ENCODE data around the gene RAB4B.

Gene RAB4B

DNA sequence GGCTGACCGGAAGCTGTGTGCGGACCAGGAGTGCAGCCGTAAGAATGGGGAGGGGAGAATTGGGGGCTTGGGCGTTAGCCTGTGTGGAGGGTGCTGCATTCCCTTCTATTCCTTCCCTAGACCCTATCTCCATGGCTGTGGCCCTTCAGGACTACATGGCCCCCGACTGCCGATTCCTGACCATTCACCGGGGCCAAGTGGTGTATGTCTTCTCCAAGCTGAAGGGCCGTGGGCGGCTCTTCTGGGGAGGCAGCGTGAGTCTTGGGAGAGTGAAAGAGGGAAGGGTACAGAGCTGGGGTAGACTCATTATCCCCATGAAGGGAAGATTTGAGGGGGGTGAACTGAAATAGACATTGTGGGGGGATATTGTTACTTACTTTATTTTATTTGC is 2.4 kb upstream of the RAB4B start:
- no peak overlapping the region for H3K4me3 ChIP-seq (replicated peaks; ENCODE audit: low read depth, low read length)
- TF ChIP-seq, protein P1, sequence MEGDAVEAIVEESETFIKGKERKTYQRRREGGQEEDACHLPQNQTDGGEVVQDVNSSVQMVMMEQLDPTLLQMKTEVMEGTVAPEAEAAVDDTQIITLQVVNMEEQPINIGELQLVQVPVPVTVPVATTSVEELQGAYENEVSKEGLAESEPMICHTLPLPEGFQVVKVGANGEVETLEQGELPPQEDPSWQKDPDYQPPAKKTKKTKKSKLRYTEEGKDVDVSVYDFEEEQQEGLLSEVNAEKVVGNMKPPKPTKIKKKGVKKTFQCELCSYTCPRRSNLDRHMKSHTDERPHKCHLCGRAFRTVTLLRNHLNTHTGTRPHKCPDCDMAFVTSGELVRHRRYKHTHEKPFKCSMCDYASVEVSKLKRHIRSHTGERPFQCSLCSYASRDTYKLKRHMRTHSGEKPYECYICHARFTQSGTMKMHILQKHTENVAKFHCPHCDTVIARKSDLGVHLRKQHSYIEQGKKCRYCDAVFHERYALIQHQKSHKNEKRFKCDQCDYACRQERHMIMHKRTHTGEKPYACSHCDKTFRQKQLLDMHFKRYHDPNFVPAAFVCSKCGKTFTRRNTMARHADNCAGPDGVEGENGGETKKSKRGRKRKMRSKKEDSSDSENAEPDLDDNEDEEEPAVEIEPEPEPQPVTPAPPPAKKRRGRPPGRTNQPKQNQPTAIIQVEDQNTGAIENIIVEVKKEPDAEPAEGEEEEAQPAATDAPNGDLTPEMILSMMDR (IDR thresholded peaks at IDR 0.05; ENCODE audit: low read length, missing control alignments), result no peak
- no peak for DNase-seq (ENCODE audit: low read depth)

DNA sequence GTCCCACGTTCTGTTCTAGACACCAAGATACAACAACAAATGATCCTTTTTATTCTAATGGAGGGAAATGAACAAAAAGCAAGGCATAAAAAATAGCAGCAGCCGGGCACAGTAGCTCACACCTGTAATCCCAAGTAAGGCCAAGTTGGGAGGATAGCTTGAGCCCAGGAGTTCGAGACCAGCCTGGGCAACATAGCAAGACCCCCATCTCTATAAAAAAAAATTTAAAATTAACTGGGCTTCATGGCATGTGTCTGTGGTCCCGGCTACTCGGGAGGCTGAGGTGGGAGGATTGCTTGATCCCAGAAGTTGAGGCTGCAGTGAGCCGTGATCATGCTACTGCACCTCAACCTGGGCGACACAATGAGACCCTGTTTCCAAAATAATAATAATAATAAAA is 1.7 kb upstream of the RAB4B start:
- no peak overlapping the region for H3K4me3 ChIP-seq (replicated peaks; ENCODE audit: low read depth, low read length)
- TF ChIP-seq, protein P1 (IDR thresholded peaks at IDR 0.05; ENCODE audit: low read length, missing control alignments), result no peak
- DNase-seq (ENCODE audit: low read depth), result no peak

DNA sequence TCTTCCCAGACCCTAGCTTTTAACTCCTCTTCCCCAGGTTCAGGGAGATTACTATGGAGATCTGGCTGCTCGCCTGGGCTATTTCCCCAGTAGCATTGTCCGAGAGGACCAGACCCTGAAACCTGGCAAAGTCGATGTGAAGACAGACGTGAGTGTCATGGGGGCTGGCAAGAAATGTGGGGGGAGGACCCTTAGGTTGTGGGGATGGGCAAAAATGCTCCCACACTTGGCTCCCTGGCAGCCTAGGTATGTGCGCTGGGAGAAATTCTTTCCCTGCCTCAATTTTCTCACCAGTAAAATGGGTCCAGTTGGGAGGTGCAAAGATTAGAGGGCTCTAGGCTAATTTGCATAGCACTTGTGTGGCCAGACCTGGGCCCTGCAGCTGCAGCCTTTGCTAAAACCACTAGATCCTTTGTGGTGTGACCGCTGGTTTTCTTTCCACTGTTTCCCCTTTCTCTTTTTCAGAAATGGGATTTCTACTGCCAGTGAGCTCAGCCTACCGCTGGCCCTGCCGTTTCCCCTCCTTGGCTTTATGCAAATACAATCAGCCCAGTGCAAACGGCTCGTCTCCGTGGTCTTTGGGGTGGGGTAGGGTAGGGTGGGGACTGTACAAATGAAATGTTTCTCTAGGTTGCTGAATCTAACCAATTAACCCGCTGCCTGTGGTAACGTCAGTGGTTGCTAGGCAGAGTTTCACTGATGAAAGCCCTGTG is 959 bp upstream of the RAB4B start:
- peak; percentile 94 for DNase-seq (ENCODE audit: low read depth)
- peak overlapping the region; percentile 74 for H3K4me3 ChIP-seq (replicated peaks; ENCODE audit: low read depth, low read length)
- TF ChIP-seq, protein P1 (IDR thresholded peaks at IDR 0.05; ENCODE audit: low read length, missing control alignments), result no peak

- H3K4me3 ChIP-seq (replicated peaks; ENCODE audit: low read depth, low read length), result peak overlapping the region; percentile 74
- no peak for DNase-seq (ENCODE audit: low read depth)
- TF ChIP-seq, protein P1 (IDR thresholded peaks at IDR 0.05; ENCODE audit: low read length, missing control alignments), result no peak
Measured at GRCh38 chr19:40777645-40777936, 456 bp upstream of the RAB4B start.

- DNase-seq (ENCODE audit: low read depth), result no peak
- peak overlapping the region; percentile 74 for H3K4me3 ChIP-seq (replicated peaks; ENCODE audit: low read depth, low read length)
- TF ChIP-seq, protein P1 (IDR thresholded peaks at IDR 0.05; ENCODE audit: low read length, missing control alignments), result no peak
Measured at GRCh38 chr19:40778706-40779284, 748 bp downstream of the RAB4B start.

- no peak for DNase-seq (ENCODE audit: low read depth)
- TF ChIP-seq, protein P1 (IDR thresholded peaks at IDR 0.05; ENCODE audit: low read length, missing control alignments), result no peak
- no peak overlapping the region for H3K4me3 ChIP-seq (replicated peaks; ENCODE audit: low read depth, low read length)
Measured at GRCh38 chr19:40780582-40780981, 2.5 kb downstream of the RAB4B start.

- DNase-seq (ENCODE audit: low read depth), result no peak
- TF ChIP-seq, protein P1 (IDR thresholded peaks at IDR 0.05; ENCODE audit: low read length, missing control alignments), result no peak
- H3K4me3 ChIP-seq (replicated peaks; ENCODE audit: low read depth, low read length), result no peak overlapping the region
Measured at GRCh38 chr19:40781140-40781539, 3.1 kb downstream of the RAB4B start.
